Suprapubic skin (tissue), 3 donors: ENCODE data around the gene NEFH.
"Not testable (repeated sequence)": the region's sequence is repeated elsewhere in the genome, so short reads cannot be mapped to it uniquely, and the experiment has no call there.

Experiments
- POLR2AphosphoS5 ChIP-seq, 3 donors: sonication (generic); formaldehyde crosslinking; IDR thresholded peaks; one replicate each; pipeline ENCODE4 v1.6.1; 2017; ENCODE audit warnings: antibody characterized with exemption in 3 of 3
- TF ChIP-seq, protein P1 (sequence below), 2 donors: fragments of 200-600 bp in 1 of 2; fragments of 450-650 bp in 1 of 2; sonication (generic) in 1 of 2; IDR thresholded peaks; one replicate each; pipeline ENCODE4 v1.5.1; 2016 to 2019; ENCODE audit warnings: antibody characterized with exemption in 2 of 2, mild to moderate bottlenecking in 1 of 2, moderate library complexity in 1 of 2

DNA sequence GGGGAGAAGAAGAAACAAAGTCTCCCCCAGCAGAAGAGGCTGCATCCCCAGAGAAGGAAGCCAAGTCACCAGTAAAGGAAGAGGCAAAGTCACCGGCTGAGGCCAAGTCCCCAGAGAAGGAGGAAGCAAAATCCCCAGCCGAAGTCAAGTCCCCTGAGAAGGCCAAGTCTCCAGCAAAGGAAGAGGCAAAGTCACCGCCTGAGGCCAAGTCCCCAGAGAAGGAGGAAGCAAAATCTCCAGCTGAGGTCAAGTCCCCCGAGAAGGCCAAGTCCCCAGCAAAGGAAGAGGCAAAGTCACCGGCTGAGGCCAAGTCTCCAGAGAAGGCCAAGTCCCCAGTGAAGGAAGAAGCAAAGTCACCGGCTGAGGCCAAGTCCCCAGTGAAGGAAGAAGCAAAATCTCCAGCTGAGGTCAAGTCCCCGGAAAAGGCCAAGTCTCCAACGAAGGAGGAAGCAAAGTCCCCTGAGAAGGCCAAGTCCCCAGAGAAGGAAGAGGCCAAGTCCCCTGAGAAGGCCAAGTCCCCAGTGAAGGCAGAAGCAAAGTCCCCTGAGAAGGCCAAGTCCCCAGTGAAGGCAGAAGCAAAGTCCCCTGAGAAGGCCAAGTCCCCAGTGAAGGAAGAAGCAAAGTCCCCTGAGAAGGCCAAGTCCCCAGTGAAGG lies 9.2 kb downstream of the NEFH start:
- TF ChIP-seq, protein P1, sequence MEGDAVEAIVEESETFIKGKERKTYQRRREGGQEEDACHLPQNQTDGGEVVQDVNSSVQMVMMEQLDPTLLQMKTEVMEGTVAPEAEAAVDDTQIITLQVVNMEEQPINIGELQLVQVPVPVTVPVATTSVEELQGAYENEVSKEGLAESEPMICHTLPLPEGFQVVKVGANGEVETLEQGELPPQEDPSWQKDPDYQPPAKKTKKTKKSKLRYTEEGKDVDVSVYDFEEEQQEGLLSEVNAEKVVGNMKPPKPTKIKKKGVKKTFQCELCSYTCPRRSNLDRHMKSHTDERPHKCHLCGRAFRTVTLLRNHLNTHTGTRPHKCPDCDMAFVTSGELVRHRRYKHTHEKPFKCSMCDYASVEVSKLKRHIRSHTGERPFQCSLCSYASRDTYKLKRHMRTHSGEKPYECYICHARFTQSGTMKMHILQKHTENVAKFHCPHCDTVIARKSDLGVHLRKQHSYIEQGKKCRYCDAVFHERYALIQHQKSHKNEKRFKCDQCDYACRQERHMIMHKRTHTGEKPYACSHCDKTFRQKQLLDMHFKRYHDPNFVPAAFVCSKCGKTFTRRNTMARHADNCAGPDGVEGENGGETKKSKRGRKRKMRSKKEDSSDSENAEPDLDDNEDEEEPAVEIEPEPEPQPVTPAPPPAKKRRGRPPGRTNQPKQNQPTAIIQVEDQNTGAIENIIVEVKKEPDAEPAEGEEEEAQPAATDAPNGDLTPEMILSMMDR (IDR thresholded peaks at IDR 0.05), result not testable (repeated sequence)
- TF ChIP-seq POLR2AphosphoS5 (IDR thresholded peaks at IDR 0.05), result not testable (repeated sequence)
